ENCODE data around the gene KLHL2.
"Not testable (repeated sequence)": the region's sequence is repeated elsewhere in the genome, so short reads cannot be mapped to it uniquely, and the experiment has no call there.

The KLHL2 gene

DNA sequence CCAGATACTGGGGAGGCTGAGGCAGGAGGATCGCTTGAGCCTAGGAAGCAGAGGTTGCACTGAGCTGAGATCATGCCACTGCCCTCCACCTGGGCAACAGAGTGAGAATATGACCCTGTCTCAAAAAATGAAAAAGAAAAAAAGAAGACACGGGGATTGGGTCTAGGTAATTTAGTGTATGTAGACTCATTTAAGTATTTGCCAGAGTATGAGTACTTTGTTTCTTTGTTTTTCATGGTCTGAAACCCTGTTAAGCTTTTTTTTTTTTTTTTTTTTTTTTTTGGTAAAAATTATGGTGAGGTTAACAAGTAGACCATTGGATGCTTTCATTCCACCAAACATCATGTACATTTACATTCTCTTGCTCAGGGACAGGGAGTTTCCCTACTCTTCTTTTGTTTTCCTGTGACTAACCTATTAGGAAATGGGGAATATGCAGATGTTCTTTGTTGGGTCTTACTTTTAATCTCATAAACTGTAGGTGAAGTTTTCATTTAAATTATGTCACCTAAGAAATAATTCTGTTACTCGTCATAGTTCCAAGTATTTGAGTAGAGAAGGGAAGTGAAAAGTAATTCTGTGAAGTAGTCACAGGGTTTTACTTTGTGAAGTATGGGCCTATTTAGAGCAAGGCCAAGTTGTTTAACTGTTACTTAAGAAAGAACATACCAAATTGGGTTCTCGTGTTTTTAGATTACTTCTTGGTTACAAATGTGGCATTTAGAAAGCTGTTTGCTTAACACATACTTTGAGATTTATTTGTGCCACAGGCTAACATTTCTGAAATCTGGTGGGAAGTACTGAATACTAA lies 25.5 kb downstream of the KLHL2 start:
- DNase-seq (ENCODE audit: low read depth in 3 of 3) = not testable (repeated sequence)

DNA sequence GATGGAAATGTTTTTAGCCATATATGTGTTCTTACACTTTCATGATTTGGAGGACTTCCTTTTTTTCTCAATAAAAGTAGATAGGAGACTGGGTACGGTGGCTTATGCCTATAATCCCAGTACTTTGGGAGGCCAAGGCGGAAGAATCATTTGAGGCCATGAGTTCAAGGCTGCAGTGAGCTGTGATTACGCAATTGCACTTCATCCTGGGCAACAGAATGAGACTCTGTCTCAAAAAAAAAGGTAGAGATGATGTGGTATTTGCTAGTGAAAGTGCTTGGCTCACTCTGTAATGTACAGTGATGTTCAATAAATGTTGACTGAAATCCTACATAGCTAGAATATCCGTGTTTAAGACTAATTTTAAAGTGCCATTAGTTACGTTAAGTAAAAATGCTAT lies 27.4 kb downstream of the KLHL2 start:
- DNase-seq (ENCODE audit: low read depth in 3 of 3) = no peak

DNA sequence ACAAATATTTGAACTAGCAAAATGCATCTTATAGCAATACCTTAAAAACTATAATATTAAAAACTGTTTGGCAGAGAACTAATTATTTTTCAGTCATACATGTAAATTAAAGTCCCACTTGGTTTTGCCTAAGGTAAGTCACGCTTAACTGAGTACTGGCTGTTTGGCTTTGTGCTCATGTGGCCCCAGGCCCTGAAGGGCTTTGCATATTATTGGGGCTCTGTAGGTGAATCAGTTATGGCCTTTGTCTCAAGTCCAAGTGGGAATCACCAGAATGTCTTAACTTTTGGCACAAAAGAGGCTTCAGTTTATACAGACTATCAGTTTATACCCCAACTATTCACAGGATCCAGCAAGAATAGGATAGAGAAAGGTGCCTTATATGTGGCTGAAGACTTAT lies 29.5 kb downstream of the KLHL2 start:
- not testable (repeated sequence) for DNase-seq (ENCODE audit: low read depth in 3 of 3)

DNA sequence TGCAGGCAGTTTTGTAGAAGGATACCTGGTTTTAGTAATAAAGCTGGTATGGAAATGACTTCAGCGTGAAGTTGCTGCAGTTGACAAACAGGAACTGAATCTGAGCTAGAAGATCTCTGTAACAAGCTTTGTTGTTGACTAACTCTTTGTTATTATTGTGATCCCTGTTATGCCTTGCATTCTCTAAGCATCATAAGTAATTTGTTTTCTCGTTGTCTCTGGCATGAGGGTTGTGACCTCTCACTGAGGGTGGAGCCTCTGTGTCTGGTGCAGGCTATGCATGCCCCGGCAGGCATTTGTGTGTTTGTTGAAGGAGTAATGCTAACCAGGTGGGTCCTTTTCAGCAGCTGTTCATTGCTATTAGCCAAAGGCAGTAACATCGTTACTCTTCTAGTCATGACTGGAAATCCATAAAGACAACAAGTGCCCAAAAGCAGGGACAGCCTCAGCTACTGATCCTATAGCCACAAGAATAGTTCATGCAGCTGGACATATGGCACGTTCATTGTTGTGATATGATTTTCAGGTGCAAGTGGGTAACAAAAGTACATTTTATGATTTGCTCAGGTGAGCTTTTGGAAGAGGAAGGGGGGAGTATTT lies 30.8 kb downstream of the KLHL2 start:
- DNase-seq (ENCODE audit: low read depth in 3 of 3) = not testable (repeated sequence)

DNA sequence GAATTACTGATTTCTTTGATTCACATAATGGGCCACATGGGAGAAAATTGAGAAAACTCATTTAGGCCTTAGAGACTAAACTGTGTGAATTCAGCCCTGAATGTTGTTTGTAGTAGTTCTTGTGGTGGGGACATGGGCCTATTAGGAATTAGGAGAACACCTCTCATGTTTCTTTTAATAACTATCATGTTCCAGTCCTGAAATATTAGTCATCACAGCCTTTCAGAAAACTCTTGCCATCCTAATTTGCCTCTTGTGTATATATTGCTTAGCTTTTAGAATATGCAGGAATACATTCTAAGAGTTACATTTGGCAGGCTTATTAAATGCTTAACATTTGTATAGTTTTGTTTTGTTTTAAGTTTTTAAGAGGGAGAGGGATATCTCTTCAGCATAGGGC lies 33.4 kb downstream of the KLHL2 start:
- DNase-seq (ENCODE audit: low read depth in 3 of 3) = not testable (repeated sequence)

DNA sequence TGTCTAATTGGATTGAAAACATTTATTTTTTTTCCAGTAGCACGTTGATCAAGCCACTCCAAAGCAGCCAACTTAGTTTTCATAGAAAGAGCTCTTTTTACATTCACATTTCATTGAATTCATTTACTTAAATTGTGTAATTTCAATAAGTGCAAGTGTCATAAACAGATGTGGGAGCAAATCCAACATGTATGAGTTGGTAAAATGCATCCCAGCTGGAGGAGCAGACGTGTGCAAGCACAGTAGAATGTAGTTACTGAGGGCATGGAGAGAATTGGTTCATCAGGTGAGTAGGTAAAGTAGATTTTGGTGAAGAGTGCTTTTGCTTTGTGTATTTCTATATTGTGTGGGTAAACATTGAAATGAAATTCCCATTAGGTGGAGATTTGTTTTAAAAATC lies 36.8 kb downstream of the KLHL2 start:
- not testable (repeated sequence) for DNase-seq (ENCODE audit: low read depth in 3 of 3)

DNA sequence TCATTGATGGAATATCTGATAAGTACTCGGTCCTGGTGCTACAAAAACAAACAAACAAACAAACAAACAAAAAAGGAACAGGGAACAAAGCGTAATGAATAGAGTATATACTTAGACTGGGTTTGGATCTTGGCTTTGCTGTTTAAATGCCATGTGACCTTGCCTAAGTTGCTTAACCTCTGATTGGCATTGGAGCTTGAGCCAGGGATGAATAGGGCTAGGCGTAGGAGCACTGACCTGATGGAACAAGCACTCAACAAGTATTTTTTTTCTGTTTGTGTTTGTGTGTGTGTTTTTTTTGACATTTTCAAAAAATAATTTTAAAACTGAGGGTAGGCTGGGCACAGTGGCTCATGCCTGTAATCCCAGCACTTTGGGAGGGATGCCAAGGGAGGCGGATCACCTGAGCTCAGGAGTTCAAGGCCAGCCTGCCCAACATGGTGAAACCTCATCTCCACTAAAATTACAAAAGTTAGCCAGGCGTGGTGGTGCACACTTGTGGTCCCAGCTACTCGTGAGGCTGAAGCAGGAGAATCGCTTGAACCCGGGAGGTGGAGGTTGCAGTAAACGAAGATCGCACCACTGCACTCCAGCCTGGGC lies 37.3 kb downstream of the KLHL2 start:
- DNase-seq (ENCODE audit: low read depth in 3 of 3) = not testable (repeated sequence)

DNA sequence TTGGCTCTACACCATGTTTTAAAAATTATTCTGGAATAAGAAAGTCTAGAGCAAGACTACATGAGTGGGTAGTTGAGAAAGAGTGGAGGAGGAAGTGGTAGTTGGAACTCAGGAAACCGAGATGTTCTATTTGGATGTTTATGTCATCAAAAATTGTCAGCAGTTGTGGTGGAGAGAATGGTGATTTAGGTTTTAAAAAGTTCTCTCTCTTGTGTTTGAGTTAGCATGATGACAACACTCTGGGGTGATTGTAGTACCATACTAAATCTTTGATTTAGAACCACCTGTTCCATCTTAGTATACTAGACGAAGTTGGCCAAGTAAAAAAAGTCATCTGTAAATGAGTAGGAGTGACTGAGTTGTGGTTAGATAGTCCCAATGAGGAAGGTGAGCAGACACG lies 40.7 kb downstream of the KLHL2 start:
- DNase-seq (ENCODE audit: low read depth in 3 of 3) = no peak

DNA sequence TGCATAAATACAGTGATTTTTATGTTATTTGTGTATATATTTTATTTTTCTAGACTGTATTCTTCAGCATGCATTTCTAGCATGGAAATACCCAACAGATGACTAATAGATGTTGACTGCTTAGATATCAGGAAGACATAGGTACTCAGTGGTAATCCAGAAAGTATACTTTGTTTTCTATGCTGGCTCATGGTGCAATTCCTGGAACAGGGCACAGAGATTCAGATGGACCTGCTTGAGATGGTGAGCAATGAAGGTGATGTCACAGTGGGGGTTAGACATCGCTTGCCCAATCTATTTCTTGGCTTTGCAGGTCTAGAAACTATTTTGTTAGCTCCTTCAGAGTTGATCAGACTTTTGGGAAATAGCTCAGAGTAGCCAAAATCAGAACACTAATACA lies 41.5 kb downstream of the KLHL2 start:
- not testable (repeated sequence) for DNase-seq (ENCODE audit: low read depth in 3 of 3)

DNA sequence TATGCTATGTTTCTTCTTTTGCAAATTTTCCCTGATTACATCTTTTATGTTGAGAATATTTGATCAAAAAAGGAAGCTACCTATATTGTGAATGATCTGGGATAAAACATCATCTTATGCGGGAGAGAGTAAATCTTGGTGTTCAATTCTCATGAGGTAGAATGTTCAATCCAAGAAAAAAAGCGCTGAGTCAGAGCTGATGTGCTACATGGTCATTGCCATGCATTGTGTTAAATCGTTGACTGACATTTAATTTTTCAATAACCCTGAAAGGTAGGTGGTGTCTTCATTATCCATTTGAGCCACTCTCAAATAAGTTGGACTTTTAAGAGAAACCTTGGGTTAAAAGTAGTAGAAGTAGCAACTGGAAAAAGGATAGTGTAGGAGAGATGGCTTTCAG lies 47.4 kb downstream of the KLHL2 start:
- not testable (repeated sequence) for DNase-seq (ENCODE audit: low read depth in 3 of 3)

DNA sequence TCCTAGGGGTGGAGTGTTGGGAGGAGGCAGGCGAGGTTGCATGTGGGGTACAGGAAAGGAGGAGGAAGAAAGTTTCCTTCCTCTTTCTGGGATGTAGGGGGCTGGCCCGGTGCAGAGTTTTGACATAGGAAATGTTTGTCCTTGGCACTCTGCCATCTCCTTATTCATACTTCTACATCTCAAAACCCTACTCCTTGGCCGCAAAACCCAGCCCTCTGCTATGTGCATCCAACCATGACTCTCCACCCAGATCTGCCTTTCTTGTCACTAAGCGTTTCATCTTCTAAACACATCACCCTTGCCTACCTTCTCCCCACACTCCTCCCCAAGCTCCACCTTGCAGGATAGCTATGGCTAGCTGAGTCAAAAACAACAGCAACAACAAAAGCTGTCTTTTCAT lies 48.1 kb downstream of the KLHL2 start:
- peak in 1 of 3 experiments; percentile 8 for DNase-seq (ENCODE audit: low read depth in 3 of 3)

DNA sequence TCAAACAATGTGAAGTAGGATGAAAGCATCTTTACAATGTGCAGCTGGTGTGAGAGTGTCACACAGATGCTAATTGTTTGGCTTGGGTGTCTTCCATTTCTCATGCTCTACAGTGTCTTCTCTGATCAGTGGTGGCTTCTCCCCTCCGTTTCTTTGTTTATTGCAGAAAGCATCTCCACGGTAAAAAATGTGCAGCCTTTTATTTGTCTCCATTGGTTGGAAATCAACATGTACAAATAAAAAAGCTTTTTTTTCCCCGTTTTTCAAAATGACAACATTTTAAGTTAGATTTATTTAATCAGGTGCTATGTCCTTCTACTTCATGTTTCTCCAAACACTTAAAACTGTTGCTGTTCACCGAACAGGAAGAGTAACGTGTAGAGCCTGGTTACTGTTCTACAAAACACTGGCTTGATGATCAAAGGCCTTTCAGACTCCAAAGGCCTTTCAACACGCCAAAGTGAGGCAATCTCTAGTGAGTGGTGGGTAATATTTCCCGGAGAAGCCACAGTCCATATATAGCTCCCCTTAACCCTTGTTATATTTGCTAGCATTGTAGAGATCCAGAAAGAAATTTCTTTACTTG lies 48.8 kb downstream of the KLHL2 start:
- DNase-seq (ENCODE audit: low read depth in 3 of 3) = not testable (repeated sequence)

DNA sequence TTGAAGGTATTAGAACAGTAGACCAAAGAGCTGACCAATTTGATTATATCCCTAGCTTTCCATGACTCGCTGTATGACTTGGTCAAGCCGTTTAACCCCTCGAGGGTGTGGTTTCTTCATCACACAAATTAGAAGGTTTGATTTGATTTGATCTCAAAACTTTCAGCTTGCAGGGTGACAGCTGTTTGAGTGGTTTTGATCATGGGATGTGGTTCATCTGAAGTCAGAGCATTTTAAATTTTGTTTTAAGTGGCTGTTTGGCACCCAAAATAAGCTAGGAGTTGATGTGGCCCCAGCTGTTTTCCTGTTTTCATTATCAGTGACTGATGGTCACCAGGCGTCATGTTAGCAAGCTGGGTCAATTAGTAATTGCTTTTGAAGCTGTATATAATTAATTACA lies 52.4 kb downstream of the KLHL2 start:
- DNase-seq (ENCODE audit: low read depth in 3 of 3) = not testable (repeated sequence)

DNA sequence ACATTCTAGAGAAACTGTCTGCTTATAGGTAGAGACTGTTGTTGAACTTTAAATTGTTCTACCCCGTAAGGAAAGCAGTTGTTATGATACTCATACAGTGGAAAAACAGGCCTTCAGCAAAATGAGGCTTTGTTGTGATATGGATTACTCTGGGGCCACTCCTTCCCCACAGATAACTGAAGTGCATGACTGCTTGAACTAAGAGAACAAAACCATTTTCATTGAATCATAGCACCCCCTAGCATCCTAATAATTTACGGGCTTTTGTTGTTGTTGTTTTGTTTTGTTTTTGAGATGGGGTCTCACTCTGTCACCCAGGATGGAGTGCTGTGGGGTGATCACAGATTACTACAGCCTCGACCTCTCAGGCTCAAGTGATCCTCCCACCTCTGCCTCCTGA lies 54.9 kb downstream of the KLHL2 start:
- DNase-seq (ENCODE audit: low read depth in 3 of 3) = not testable (repeated sequence)

DNA sequence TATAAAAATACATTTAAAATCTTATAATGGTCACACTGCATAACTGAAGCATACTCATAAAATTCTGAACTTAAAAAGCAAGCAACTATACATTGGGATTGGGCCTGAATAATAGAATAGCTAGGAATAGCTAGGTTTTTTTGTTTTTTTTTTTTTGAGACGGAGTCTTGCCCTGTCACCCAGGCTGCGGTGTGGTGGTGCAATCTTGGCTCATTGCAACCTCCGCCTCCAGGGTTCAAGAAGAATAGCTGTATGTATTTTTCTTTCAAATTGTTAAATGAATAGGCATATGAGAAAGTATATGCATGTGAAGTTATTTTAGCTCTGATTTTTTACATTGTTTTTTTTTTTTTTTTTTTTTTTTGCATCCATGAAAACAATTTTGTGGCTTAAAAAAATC lies 56.1 kb downstream of the KLHL2 start:
- DNase-seq (ENCODE audit: low read depth in 3 of 3) = not testable (repeated sequence)

DNA sequence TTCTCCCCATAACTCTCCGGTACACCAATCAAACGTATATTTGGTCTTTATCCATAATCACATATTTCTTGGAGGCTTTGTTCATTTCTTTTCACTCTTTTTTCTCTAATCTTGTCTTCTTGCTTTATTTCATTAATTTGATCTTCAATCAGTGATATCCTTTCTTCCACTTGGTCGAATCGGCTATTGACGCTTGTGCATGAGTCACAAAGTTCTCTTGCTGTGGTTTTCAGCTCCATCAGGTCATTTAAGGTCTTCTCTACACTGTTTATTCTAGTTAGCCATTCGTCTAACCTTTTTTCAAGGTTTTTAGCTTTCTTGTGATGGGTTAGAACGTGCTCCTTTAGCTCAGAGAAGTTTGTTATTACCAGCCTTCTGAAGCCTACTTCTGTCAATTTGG lies 62.6 kb downstream of the KLHL2 start:
- not testable (repeated sequence) for DNase-seq (ENCODE audit: low read depth in 3 of 3)

DNA sequence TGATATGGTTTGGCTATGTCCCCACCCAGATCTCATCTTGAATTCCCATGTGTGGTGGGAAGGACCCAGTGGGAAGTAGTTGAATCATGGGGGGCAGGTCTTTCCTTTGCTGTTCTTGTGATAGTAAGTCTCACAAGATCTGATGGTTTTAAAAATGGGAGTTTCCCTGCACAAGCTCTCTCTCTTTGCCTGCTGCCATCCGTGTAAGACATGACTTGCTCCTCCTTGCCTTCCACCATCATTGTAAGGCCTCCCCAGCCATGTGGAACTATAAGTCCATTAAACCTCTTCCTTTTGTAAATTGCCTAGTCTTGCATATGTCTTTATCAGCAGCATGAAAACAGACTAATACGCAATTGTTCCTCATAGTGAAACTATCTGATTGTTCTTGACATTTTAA lies 66.1 kb downstream of the KLHL2 start:
- not testable (repeated sequence) for DNase-seq (ENCODE audit: low read depth in 3 of 3)

DNA sequence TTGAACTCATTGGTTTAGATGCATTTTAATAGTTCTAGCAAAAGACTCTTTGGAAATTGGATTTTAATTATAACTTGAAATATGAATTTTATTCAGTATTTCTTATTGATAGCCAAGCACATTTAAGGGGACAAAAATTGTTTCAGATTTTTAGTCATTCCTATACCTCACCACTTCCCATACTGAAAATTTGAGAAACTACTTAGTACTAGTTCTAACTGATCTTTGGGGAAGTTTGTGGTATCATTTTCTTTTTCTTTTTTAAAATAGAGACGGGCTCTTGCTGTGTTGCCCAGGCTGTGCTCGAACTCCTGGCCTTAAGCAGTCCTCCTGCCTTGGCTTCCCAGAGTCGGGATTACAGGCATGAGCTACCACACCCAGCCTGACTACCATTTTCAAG lies 68.0 kb downstream of the KLHL2 start:
- DNase-seq (ENCODE audit: low read depth in 3 of 3) = not testable (repeated sequence)

DNA sequence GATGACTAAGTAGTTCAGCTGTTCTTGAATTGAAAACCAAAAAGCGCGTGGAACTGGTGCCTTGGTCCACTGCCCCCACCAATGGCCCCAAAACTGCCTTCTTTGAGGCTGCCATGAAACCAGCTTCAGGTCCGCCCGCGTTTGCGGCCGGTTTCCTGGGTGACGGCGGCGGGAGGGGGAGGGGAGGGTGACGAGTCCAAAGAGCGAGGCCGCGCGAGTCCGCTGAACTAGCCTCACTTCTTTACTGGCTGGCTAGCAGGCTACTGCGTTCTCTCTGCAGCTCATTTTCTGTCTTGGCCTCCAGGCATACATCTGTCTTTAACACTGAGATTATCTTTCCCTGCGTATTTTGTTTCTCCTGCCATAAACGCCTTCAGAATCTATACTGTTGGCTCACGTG lies 72.2 kb downstream of the KLHL2 start:
- DNase-seq (ENCODE audit: low read depth in 3 of 3) = not testable (repeated sequence)

DNA sequence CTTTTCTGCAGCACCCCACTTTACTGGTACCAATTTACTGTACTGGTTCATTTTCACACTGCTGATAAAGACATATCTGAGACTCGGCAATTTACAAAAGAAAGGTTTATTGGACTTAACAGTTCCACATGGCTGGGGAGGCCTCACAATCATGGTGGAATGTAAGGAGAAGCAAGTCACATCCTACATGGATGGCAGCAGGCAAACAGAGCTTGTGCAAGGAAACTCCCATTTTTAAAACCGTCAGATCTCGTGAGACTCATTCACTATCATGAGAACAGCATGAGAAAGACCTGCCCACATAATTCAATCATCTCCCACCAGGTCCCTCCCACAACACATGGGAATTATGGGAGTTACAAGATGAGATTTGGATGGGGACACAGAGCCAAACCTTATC lies 77.3 kb downstream of the KLHL2 start:
- not testable (repeated sequence) for DNase-seq (ENCODE audit: low read depth in 3 of 3)

DNA sequence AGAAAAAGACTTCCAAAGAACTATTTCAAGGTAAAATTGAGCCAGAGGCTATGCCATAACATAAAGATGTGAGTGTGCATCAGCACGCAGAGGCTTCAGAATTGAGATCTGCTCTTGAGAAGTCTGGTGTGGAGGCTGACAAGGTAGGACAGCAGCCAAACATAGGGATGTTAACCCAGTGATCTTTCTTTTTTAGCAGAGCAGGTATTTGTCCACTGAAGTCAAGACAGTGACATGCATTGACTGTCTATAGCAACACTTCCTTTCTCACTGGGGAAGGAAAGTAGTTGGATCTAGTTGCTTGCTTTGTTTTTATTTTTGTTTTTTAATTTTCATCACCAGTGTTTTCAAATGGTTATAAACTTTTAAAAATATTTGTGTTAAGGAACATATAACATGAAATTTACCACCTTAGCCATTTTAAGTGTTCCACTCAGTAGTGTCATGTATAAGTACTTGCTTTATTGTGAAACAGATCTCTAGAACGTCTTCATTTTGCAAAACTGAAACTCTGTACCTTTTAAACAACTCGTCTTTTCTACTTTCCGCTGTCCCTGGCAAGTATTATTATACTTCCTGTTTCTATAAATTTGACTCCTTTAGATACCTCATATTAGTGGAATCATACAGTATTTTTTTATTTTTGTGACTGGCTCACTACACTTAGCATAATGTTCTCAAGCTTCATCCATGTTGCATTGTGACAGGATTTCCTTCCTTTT lies 79.4 kb downstream of the KLHL2 start:
- not testable (repeated sequence) for DNase-seq (ENCODE audit: low read depth in 3 of 3)

DNA sequence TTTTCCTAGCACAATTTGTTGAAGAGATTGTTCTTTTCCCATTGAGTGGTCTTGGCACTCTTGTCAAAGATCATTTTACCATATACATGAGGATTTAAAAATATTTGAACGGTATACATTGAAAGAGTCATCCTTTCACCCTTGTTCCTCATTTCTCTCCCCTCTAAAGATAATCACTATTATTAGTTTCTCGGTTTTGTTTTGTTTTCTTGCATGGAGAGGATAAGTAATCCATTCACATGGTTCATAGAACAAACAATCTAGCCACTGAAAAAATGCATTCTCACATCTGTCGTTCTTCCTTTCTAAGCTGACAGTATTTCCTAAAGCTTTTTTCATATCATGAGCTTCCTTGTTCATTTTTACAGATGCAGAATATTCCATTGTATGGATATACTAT lies 80.9 kb downstream of the KLHL2 start:
- DNase-seq (ENCODE audit: low read depth in 3 of 3) = no peak
